HG03135 (cell line): ENCODE measurements around the gene ANO5.
"Not testable (repeated sequence)": the region's sequence is repeated elsewhere in the genome, so short reads cannot be mapped to it uniquely, and the experiment has no call there.

Source experiments
- ATAC-seq: cut with Tn5 transposase; IDR thresholded peaks from one replicate; pipeline ENCODE4 v1.9.1; 2021; ENCODE audit warnings: mild to moderate bottlenecking, moderate library complexity; ENCODE audit not compliant: unreplicated experiment

ANO5 gene

DNA sequence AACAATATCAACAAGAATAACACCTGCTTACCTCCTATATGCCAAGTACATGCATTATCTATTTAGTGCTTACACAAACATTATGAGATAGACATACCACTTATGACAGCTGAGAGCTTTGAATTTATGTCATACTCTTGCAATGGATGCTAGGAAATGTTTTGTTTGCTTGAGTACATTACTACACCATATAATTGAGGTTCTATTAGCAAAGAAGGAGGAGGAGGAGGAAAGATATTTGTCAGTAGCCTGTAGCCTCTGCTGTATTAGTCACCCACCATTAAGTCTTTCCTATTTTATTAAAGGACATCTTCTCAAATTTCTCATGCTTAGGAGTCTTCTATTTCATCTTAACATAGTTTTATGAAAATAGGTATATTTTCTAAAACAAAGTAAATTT lies 6.4 kb downstream of the ANO5 start:
- ATAC-seq, result no peak

DNA sequence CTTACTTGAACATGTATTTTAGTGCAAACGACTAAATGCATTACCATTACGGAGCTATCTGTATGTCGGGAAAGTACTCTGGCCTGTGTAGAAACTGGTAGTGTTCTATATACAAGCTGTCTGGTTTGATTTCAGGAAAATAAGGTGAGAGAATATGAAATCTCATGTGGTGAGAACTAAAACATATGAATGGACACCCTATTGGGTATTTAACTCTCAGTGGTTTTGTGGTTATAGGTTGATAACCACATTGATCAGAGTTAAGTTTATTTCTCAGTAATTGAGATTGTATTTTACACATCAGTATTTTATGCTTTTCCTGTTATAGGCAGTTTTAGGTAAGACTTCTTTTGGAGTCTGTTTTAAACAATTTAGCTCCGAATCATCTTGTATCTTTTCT lies 10.4 kb downstream of the ANO5 start:
- no peak for ATAC-seq

DNA sequence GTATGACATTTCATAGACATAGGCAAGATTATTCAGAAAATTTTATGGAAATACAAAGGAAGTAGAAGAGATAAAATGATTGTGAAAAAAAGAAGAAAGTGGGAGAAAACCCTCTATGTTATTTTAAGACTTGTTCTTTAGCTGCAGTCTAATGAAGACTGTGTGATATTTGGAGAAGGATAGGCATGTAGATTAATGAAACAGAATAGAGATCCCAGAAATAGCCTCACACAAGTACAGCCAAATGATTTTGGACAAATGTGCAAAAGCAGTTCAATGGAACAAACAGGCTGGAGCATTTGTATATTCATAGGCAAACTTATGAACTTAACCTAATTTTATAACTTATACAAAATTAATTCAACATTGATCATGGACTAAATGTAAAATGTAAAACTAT lies 14.3 kb downstream of the ANO5 start:
- ATAC-seq, result no peak

DNA sequence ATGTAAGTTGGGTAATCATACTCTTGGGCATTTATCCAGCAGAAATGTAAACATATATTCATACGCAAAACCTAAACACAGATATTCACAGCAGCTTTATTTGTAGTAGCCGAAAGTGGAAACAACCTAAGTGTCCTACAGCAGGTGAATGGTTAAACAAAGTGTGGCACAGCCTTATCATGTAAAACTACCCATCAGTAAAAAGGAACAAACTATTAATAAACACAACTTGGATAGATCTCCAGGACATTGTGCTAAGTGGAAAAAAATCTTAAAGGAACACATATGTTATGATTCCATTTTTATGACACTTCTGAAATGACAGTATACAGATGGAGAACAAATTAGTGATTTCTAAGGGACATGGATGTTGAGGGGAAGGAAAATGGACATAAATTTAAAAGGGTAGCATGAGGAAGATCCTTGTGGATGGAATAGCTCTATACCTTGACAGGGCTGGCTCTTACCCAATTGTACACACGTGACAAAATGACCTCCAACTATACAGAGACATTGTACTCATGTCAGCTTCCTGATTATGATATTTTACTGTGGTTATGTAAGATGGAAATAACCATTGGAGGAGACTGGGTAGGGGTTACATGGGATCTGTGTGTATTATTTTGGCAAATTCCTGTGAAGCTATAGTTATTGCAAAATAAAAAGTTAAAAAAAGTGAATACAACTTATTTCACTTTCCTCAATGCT lies 15.4 kb downstream of the ANO5 start:
- ATAC-seq, result no peak

DNA sequence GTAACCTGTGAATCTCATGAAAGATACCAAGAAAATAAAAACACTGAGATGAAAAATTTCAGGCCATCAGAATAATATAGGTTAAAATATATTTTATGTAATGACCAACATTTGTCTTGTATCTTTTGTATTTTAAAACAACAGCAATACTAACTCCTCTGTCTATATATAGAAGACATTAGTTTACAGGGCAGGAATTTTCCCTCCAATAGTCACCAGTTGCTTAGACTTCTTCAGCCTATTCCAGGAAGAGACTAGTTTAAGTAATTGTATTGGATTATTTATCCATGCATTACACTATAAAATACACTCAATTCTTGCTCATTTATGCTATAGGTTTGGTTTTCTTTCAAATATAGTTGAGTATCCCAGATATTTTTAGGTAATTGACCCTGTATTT lies 24.1 kb downstream of the ANO5 start:
- ATAC-seq, result no peak

DNA sequence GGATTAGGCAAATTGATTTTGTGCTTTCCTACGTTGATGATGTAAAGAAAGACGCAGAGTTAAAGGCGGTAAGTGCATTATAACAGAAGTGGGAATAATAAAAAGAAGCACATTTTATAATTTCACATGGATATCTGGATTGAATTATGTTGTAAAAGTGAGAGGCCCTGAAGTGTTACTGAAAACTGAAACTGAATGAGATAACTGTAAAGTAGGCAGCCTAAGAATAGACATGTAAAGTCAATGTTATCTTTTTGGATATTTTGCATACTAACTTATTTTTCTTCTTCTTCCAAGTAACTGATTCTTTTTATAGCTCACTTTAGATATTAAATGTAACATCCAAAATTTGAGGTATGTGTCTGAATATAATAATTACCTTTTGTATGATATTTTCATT lies 28.3 kb downstream of the ANO5 start:
- no peak for ATAC-seq

DNA sequence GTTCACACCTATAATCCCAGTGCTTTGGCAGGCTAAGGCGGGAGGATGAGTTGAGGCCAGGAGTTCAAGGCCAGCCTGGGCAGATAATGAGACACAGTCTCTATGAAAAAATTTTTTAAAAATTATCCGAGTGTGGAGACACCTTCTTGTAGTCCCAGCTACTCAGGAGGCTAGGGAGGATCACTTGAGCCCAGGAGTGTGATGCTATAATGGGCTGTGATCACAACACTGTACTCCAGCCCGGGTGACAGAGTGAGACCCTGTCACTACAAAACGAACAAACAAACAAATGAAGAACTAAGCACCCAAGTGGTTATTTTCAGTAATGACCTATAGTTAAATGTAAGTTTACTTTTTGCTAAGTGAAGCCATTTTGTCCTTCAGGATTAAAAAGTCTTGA lies 32.3 kb downstream of the ANO5 start:
- ATAC-seq, result no peak

DNA sequence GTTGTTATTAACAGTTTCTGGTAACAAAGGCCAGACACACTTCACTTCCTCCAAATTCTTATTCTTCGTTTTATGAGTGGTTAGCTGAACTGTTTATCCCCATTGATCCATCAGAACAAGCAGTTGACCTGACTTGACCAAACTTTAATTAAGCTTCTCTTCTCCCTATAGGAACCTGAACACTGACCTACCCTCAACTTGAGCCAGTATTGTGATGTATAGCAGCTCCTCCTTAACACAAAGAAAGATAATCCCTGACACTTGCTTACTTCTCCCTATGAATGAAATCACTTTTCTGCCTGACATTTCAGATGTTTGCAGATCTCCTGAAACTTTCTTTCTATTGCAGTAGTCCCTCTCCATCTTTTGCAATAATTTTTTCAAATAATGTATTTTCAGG lies 41.9 kb downstream of the ANO5 start:
- ATAC-seq, result no peak

DNA sequence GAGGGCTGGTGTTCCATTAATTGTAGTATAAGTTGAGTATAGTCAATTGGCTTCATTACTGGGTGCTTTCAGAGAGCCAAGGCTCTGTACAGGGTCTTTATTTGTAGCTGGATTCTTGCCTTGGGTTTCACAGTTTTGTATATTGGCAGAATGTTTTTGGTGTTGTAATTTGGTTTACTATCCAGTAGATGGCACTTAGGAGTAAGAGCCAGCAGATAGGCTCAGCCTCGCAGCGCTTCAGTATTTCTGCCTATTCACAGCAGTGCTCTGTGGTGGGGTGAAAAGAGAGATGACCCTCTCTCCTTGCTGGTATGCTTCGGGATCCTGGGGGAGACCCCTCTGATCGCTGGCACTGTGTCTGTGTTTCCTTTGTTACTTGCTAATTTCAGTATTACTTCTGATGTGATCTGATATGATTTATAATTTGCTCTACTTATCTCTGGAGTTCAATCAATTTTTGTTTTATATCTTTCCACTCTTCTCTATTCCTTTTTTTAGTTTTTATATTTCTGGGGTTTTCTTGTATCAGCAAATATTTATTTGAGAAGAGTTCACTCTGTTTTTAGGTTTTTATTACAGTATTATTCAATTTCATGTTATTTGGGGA lies 52.2 kb downstream of the ANO5 start:
- peak; percentile 98 for ATAC-seq

DNA sequence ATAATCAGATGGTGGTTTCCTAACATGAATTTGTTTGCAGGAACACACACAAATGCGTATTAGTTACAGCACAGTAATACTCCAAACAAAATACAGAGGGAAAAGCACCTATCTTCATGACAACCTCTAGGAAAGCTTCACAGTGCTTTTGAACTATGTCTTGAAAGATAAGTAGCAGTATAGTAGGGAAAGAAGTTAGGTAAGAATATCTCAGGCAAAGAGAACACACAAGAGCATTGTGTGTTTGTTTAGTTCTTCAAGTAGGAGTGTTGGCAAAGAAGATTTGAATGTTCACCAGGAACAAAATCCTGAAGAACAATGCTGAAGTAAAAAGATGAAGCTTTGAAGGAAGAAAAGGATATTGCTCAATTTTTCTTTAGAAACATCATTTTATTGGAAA lies 54.1 kb downstream of the ANO5 start:
- no peak for ATAC-seq

DNA sequence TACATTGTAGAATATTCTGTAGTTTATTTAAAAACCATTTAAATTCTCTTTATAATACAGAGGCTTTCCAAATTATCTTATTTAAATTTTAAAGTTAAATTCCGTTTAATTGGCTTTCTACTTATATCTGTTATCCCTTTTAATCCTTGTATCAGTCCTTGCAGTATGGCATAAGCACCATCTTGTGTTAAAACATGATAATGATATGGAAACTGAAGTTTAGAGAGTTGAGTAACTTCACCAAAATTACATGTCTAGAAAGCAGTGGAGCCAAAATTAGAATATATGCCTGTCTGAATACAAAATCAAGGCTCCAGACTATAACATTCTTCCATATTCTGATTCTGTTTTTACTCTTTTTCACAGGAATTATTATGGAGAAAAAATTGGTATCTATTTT lies 57.0 kb downstream of the ANO5 start:
- ATAC-seq, result no peak

DNA sequence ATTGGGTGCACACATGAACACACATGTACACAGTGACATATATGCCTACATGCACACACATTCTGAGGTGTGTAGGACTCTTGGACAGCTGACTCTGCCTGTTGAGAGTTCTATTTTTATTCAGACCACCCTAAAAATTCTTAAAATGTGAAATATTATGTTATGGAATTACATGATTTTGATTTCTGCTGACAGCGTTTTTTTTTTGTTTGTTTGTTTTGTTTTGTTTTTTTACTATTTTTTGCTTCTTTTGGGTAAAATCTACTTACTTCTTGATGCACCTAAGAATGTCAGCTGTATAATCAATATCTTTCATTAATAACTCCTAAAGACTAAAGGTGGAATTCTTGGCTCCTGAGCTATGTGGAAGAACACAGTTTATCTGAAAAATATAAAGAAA lies 64.0 kb downstream of the ANO5 start:
- ATAC-seq, result no peak

DNA sequence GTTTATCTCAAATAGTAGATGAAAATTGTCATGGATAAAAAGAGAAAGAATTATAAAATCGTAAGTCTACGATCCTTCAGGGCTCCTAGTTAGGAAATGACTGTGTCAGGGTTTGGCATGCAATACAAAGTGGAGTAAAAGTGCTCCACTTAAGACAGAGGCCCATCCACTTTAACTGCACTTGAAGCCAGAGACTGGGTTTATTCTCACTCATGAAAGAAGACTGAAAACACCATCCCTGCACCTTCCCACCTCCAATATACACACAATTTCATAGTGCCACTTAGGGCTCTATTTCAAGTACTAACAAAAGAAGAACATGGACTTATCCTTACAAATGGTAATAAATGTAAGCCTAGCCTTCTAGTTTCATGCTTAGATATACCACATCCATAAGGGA lies 70.7 kb downstream of the ANO5 start:
- ATAC-seq, result no peak

DNA sequence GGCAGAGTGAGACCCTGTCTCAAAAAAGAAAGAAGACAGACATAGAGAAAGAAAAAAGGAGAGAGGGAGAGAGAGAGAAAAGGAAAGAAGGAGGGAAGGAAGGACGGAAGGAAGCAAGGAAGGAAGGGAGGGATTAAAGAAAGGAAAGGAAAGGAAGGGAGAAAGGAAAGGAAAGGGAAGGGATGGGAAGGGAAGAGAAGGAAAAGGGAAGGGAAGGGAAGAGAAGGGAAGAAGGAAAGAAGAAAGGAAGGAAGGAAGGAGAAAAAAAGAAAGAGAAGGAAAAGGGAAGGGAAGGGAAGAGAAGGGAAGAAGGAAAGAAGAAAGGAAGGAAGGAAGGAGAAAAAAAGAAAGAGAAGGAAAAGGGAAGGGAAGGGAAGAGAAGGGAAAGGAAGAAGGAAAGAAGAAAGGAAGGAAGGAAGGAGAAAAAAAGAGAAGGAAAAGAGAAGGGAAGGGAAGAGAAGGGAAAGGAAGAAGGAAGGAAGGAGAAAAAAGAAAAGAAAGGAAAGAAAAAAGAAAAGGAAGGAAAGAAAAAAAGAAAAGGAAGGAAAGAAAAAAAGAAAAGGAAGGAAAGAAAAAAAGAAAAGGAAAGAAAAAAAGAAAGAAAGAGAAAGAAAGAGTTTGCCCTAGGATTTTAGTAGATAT lies 76.2 kb downstream of the ANO5 start:
- not testable (repeated sequence) for ATAC-seq

DNA sequence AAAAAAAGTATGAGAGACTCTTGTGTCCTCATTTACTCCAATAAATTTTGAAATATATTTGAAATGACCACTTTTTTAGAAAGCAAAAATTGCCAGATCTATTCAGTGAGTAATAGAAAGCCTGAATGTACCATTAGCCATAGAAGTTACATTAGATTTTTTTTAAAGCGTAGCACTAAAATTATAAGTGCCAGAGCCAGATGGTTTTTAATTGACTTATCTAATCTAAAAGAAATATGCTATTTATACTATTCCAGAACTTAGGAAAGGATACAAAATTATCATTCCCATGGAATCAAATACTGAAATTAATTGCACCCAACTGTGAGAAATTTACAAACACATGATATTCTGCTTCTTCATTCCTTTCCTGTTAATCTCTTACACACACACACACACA lies 80.9 kb downstream of the ANO5 start:
- ATAC-seq, result no peak

DNA sequence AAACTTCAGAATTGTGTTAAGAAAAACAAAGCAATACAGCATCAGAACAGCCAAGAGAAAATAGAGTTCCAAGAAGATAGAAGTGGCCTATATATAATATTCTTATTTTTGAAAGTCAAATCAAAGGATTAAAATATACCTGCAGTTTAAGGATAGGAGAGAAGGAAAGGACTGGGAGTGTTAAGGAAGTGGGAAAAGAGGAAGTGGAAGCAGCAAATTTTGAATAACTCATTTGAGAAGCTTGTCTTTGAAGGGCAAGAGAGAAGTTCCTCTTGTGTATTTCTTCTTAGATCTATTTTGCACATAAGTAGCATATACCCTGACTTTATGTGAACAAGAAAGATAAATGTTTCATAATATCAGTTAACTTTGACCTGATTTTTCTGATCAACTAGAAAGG lies 82.7 kb downstream of the ANO5 start:
- ATAC-seq, result no peak

DNA sequence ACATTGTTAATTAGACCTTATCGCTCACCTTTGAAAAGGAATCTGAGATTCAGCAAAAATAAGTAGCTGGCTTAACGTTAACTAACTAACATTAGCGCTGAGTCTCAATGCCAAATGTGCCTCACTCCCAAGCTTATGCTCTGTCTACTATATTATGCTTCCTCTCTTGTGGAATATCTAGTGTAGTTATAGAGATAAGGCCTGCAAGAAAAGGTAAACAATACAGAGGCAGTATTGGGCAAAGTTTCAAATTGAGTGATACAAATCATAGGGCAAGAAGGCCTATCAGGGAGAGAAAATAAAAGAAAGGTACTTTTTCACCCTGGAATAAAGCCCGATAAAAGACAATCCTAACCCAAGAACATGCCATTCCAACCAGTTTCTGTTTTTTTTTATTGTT lies 83.7 kb downstream of the ANO5 start:
- ATAC-seq, result no peak

DNA sequence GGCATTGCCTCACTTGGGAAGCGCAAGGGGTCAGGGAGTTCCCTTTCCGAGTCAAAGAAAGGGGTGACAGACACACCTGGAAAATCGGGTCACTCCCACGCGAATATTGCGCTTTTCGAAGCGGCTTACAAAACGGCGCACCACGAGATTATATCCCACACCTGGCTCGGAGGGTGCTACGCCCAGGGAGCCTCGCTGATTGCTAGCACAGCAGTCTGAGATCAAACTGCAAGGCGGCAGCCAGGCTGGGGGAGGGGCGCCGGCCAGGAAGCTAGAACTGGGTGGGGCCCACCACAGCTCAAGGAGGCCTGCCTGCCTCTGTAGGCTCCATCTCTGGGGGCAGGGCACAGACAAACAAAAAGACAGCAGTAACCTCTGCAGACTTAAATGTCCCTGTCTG lies 92.1 kb downstream of the ANO5 start:
- ATAC-seq, result not testable (repeated sequence)

DNA sequence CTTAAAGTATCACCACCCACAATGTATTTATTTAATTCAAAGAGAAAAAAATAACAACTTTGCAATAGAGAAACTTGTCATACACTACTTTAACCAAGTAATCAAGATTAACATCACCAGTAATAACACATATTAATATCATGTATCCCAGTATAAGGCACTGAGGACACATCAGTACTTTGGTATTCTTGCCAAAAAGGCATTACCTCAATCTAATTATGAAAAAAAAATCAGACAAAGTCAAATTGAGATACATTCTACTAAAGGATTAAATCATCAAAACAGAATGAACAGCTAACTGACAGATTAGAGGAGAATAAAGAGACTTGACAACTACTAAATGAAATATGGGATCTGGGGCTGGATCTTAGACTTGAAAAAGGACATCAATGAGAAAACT lies 109.5 kb downstream of the ANO5 start:
- ATAC-seq, result no peak

DNA sequence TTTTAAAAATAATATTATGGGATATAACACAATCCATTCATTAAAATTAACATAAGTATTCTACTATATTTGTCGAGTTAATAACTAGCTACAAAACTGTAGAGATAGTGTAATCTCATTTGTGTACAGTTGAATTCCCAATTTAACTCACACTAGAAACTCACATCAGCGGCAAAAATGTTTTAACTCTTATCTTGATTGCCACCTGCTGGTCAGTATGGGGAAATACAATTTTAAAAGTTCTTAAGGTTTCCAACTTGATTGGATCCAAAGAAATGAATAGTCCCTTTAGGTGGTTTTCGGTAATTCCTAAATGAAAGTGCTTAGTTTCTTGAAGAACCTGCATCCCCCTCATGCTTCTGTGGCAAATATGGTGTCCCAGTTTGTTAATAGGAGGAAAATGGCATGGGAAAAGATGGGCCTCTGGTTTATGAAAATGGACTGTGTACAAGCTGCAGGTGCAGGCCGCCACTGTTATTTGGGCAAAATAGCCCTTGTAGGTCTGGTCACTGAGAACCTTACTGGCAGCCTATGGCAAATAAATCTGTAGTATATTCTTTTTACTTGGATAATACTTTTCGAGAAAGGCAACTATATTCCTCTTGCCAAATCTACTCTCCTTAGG lies 111.6 kb downstream of the ANO5 start:
- no peak for ATAC-seq

DNA sequence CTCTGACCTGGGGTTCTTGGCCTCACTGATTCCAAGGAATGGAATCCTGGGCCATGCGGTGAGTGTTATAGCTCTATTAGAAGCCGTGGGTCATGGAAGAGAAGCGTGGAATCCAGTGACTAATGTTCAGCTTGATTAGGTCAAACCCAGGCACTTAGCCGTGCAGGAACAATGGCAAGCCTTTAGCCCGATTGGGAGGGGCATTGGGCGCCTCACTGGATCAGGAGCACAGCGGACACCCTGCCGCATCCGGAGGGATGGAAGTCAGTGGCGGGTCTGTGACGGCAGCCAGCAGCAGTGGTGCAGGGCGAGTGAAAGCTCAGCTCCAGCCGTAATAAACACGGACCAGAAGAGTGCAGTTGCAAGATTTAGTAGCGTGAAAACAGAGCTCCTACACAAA lies 124.8 kb downstream of the ANO5 start:
- no peak for ATAC-seq

DNA sequence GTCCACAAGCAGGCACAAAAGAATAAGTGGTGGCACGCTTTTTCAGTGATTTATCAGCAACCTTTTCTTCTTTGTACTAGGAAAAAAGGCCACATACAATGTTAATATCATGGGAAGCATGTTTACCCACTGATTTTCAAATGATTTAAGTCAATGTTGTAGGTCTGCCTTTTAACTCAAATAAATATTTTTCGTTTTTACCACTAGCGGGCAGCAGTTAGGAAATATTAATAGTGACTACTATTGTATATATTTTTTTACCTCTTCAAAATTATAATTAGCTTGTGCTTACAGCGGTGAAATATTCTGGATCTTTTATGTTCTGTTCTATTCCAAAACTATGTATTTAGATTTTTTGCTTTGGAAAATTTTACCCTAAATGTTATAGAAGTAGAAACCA lies 138.9 kb downstream of the ANO5 start:
- no peak for ATAC-seq
